Measurements from ENCODE around the gene STIM1.
A peak's percentile ranks its signal among the peaks of the same experiment; 100 is the strongest.

Gene STIM1

DNA sequence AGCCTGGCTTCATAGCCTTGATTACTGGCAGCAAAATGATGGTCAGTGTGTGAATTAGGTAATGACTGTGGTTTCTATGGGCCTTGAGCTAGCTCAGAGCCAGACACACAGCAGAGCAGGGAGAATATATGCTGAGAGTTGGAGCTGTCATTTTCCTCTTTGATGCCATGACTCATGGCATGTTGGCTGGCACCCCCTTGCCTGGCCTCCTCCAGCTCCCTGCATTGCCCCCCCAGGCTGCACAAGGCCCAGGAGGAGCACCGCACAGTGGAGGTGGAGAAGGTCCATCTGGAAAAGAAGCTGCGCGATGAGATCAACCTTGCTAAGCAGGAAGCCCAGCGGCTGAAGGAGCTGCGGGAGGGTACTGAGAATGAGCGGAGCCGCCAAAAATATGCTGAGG is 218.8 kb downstream of the STIM1 start:
- DNase-seq = no peak

DNA sequence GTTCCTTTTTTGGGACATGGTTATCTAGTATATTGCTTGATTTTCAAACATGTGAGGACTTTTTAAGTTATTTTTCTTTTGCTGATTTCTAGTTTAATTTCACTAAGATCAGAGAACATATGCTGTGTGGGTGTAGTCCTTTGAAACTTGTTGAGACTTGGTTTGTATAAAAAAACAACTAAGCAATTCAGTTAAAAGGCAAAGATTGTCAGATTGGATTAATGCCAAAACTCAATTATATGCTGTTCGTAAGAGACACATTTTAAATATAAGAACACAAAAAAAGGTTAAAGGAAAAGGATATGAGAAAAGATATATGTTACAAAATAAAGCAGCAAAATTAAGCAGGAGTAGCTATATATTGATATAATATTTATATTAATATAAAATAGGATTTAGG is 221.3 kb downstream of the STIM1 start:
- DNase-seq = no peak

DNA sequence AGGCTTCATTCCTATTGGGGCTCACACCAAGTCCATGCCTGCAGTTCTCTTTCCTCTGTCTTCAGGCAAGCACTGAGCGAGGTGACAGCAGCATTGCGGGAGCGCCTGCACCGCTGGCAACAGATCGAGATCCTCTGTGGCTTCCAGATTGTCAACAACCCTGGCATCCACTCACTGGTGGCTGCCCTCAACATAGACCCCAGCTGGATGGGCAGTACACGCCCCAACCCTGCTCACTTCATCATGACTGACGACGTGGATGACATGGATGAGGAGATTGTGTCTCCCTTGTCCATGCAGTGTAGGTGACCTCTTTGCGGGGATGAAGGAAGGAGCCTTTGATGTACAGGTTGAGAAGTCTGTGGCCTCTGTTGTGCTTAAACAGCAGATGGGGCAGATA is 227.7 kb downstream of the STIM1 start:
- DNase-seq = no peak

DNA sequence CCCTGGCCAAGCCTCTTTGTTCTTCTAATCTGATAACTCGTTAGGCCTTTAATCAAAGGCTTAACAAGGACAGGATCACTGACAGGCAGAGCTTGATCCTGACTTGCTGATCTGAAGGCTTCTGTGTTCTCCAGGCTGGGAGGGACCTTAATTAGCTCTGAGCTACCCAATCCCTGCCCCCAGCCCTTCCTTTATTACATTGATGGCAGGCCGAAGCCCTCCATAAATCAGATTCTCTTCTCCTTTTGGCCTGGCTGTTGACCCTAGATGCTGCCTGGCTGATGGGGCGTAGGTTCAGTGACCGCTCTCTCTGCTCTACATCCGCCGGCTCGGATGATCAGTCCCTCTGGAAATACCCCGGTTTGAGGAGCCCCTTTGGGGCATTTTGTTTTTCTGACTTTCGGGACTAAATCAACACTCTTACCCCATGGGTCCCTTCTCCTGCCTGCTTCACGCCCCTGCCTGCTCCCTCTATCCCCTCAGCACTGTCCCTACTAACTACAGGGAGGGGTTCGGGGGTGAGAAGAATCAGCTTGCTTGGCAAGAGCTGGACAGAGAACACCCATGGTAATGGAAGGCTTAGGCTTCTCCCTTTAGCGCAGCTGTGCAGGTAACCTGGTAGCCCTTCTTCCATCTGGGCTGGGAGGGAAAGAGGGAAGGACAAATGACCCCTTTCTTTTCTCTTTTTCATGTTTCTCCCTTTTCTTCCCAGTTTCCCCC is 229.1 kb downstream of the STIM1 start:
- no peak for DNase-seq

DNA sequence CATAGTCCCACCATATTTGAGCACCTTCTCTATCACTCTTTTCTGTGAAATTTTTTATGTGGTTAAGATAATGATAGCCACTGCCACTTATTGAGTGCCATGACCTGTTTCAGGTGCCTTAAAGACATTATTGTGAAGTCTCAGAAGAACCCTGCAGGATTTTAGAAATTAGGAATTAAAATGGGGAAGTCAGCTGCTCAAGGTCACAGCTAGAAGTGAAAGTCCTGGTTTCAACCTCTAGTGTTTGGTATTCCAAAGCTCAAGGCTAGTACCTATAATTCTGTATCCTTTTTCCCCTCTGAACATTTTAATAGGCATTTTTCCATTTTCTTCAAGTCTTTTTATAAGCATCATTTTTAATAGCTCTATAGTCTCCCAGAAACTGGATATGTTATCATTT is 230.1 kb downstream of the STIM1 start:
- no peak for DNase-seq

DNA sequence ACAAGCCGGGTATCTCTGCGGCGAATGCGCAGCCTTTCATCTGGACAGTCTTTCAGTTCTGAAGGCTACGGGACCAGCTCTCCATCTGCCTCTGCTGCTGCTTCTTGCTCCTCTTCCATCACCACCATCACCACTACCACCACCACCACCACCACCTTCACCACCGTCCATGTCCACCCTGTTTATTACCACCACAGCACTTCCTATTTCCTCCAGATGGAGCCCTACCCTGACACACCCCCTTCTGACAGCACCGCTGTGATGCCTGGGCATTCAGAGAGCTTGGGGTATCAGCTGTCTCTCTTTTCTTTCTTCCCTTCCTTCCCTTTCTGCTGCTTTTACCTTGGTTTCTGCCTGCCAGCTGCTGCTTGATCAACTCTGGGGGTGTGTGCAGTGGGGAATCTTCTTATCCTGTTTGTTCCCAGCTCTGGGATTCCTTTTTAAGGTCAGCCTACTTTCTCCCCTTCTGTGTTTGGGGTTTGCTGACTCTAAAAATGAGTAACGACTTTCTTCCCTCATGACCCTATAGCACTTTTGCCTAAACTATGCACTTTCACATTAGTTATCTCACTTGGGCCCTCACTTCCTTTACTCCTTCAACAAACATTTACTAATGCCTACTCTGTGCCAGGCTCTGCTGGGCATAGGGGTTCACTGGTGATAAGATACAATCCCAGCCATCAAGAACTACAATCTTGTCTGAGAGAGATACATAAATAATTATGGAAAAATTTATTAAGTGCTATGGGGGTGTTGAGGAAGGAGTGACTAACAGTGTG is 231.3 kb downstream of the STIM1 start:
- no peak for DNase-seq

DNA sequence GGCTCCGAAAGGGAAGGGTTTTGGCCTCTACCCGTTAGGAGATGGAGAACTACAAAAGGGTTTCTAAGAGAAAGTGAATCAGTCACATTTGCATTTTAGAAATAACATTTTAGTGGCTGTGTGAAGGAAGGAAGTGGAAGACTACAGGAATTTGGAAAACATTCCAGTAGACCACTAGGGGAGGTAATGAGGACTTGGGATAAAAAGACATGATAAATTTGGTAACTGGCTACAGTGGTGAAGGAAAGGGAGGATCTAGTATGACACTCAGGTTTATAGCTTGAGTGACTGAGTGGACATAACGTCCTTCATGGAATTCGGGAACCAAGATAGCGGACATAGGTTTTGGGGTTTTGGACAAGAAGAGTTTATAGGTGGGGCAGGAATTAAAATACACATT is 232.1 kb downstream of the STIM1 start:
- DNase-seq = no peak

DNA sequence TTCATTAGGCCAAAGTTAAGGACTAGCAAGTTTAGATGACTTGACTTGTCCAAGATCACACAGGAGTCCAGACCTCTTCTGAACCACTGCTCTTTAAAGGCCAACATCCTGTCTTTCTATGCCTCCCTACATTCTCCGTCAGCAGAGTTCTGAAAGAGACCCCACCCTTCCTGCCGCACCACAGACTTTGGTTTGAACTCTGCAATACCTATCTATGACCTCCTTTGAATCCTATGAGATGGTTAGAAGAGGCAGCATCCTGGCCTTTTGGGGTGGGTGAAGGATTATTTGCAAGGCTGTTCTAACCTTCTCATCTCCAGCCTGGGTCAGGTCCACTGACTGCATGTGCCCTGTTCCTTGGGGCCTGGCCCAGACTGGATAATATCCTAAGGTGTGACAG is 234.8 kb downstream of the STIM1 start:
- DNase-seq = no peak

DNA sequence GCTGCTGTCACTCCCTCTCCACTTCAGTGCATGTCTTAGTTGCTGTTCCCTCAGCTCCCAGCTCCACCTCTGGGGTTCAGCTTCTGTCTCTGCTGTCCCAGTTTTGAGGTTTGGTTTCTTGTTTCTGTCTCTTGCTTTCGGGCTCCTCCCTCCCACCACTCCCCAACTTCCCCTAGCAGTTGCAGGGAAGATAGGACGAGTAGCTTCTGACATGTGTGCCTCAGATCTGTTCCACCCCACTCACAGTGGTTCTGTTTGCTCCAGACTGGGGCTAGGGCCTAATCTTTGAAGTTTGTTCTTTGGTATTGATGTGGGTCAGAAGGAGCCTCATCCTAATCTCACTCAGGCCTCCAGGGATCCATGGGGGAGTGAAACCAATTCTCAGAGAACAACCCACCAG is 236.6 kb downstream of the STIM1 start:
- DNase-seq = no peak

DNA sequence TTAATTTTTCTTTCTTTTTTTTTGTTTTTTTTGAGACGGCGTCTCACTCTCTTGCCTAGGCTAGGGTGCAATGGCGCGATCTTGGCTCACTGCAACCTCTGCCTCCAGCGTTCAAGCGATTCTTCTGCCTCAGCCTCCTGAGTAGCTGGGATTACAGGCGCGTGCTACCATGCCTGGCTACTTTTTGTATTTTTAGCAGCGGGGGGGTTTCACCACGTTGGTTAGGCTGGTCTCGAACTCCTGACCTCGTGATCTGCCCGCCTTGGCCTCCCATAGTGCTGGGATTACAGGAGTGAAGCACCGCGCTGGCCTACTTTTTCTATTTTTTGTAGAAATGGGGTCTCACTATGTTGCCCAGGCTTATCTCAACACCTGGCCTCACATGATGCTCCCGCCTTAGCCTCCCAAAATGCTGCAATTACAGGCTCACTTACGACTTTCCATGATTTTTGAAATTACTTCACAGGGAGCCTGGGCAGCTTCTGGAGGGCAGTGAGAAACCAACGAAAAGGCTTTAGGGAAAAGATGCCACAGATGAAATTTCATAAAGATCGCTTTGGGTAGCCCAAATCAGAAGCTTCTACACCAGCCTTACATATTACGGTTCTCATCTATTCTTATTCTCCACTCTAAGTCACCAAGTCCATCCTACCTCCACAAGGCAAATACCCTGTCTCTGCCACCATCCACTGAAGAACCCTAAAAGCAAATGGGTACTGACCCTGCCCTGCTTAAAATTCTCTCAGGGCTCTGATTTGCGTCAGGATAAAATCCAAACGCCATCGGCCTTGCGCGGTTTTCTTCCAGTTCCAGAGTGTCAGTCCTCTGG is 238.3 kb downstream of the STIM1 start:
- DNase-seq = no peak

DNA sequence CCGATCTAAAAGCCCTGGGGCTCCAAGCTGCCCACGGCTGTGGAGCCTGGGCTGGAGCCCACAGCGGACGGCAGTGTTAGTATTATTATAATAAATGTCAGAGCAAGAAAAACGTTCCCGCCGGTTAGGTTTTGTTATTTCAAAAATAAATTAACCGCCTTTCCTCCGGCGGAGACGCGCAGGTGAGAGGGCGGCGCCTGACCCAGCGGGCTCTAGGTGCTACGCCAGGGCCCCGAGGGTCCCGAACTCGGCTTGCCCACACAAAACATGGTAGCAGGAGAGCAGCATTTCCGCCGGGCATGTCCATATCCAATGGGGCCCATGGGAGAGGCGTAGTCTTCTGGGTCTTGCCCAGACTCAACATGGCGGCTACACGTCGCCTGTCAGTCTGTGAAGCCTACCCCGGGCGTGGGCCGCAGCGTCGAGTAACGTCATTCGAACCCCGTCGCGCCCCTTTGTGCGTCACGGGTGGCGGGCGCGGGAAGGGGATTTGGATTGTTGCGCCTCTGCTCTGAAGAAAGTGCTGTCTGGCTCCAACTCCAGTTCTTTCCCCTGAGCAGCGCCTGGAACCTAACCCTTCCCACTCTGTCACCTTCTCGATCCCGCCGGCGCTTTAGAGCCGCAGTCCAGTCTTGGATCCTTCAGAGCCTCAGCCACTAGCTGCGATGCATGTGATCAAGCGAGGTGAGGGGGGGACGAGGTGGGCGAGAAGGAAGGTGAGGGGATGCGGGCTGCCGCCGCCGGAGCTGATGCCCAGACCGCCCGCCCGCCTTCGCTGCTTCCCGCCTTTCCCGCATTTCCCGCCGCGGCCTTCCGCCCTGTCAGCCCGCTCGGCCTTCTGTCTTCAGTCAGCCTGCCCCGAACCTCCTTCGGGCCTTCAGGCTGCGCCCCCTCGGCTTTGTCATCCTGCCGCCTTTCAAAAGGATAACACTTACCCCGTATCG is 239.2 kb downstream of the STIM1 start, which contains the start of gene RRM1:
Gene RRM1 (plus strand): TSS at position 452 of the 944 bp plus-strand sequence. CDS start 214 bp downstream, at position 666.
- peak; percentile 90 for DNase-seq

DNA sequence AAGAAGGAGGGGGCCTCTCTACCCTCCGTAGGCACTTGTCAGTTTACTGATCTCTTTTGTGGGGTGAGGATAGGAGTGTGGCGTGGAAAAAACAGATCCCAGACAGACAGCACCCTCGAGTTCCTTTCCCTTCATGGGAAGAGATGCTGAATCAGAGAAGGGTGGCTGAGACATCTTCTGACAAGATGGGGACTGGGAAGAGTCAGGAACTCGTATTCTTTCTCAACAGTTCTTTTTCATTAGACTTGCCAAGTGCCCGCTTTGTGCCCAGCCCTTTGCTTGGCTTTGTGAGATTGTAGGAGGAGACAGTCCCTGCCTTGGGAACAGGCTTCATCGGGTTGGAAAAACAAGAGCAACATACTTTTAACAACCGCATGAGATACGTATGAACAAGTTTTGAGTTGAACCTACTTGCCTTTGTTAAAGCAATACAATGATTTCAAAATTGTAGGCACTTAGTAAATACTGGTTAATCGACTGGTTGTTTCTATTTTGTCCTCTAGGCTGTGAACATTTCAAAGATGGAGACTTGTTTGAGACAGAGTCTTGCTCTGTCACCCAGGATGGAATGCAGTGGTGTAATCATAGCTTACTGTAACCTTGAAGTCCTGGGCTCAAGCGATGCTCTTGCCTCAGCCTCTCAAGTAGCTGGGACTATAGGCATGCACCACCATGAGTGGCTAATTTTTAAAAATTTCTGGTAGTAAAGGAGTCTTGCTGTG is 240.2 kb downstream of the STIM1 start:
- no peak for DNase-seq

DNA sequence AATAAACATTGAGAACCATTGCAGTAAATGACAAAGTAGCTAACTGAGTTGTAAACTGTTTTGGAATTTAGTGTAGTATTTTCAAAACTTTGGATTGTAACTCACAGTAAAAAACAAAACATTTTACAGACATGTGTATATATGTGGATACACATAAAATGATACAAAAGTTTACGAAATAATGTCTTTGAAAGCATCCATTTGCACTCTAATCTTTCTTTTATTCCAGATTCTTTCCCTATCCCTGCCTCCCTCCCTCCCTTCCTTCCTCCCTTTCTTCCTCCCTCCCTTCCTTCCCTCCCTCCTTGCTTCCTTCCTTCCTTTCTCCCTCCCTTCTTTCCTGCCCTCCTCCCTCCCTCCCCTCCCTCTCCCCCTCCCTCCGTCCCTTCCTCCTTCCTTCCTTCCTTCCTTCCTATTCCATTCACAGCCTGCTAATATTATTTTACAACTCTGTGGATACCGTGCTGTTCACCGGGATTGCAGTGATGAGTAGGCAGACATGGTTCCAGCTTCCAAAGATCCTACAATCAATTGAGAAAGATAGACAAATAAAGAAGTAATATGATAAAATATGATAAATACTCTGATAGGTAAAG is 242.7 kb downstream of the STIM1 start:
- DNase-seq = no peak

DNA sequence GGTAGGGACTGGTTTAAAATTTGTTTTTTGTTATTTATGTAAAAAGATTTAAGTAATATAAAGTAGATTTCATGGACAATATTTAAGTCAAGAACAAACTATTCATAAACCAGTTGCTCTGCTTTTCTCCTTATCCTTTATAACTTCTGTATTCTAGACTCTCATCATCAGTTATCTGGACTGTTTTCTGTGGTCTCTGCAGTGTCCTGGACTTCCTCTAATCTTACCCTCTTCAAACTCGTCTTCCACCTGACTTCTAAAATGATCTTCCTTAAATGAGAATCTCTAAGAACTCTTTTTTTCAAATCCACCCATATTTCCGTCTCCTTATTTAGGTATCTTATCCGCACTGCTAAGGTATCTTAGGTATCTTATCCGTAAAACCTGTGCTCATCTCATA is 247.2 kb downstream of the STIM1 start:
- DNase-seq = no peak

DNA sequence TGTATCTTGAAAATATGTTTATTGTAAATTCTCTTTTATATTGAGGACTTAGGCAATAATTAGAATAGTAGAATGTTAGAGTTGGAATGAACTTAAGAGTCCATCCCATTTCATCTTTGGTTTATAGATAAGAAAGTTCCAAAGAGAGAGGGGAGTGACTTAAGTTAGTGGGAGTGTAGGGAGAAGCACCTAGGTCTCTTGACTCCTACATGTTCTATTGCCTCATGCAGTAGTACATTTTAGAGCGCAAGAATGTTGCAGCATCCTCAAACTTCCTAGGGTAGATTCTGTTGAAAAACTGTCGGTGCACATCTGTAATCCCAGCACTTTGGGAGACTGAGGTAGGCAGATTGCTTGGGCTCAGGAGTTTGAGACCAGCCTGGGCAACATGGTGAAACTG is 247.8 kb downstream of the STIM1 start:
- no peak for DNase-seq

DNA sequence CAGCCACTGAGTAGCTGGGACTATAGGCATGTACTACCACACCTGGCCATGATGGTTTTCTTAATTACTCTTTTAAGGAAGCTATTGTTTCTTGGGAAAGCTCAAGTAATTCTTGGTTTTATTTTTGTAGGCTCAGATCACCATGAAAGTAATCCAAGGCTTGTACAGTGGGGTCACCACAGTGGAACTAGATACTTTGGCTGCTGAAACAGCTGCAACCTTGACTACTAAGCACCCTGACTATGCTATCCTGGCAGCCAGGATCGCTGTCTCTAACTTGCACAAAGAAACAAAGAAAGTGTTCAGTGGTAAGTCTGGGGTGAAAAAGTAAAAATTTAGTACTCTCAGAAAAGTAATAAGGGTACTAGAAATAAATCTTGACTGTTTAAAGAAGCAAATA is 250.5 kb downstream of the STIM1 start:
- DNase-seq = no peak

DNA sequence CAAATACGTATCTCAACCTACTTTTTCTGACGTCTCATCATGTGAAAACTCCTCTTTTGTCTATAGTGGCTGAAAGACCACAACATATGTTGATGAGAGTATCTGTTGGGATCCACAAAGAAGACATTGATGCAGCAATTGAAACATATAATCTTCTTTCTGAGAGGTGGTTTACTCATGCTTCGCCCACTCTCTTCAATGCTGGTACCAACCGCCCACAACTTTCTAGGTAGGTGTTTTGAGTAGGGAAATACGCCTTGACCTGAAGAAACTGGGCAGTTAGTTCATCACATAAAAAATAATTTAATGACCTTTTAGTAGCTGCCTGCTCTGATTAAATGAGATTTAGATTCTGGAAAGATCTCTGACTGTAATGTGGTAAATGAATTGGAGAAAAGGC is 256.4 kb downstream of the STIM1 start:
- DNase-seq = no peak

DNA sequence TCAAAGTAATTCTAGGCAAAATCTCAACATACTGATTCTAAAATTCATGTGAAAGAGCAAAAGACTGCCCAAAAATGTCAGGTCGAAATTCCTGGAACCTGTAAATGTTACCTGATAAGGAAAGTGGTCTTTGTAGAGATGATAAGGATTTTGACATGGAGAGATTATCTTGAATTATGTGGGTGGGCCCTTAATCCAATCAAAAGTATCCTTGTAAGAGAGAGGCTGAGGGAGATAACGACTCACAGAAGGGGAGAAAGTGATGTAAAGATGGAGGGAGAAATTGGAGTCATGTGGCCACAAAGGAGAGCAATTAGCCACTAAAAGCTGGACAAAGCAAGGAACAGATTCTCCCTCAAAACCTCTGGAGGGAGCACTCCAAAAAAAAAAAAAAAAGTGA is 259.7 kb downstream of the STIM1 start:
- DNase-seq = no peak

DNA sequence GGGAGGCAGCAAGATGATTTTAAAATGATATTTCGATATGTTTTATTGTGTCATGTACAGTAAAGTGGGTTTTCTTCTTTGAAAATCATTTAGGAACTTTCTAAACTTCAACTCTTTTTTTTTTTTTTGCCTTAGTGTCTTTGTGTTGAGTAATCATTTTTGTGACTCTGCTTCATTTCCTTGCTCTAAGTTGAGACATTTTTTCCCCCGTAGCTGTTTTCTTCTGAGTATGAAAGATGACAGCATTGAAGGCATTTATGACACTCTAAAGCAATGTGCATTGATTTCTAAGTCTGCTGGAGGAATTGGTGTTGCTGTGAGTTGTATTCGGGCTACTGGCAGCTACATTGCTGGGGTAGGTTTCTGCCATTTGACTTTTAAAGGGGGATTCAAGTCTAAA is 262.6 kb downstream of the STIM1 start:
- DNase-seq = no peak

DNA sequence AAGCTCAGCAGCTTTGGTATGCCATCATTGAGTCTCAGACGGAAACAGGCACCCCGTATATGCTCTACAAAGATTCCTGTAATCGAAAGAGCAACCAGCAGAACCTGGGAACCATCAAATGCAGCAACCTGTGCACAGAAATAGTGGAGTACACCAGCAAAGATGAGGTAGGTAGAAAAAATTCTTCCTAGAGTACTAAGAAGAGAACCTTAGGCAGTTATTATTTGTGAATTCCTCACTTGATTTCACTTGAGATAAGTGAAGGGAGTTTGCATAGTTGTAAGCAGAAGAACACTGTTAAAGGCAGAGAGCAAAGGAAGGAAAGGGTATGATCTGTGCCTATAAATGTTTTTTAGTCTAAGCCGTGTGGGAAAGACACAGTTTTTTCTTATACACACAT is 267.8 kb downstream of the STIM1 start:
- DNase-seq = no peak

DNA sequence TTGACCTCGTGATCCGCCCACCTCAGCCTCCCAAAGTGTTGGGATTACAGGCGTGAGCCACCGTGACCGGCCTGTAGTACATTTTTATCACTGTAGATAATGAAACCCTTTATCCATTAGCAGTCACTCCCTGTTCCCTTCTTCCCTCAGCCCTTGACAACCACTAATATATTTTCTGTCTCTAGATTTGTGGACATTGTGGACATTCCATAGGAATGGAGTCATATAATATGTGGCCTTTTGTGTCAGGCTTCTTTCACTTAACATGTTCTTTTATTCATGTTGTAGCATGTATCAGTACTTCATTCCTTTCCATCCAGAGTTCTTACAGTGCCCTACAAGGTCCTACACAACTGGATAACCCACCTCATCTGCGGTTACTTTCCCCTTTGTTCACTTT is 269.7 kb downstream of the STIM1 start:
- no peak for DNase-seq
